NCI-H510A (cell line): ENCODE results near the gene CENPB.
A peak's percentile ranks its signal among the peaks of the same experiment; 100 is the strongest.
"Not testable (repeated sequence)": the region's sequence is repeated elsewhere in the genome, so short reads cannot be mapped to it uniquely, and the experiment has no call there.

Source experiments
- DNase-seq: peaks from one replicate; lab custom pipeline; 2025; lab: John Stamatoyannopoulos, UW

CENPB gene

GRCh38 chr20:3811467-3812258 lies 25.1 kb upstream of the CENPB start:
- DNase-seq = peak; percentile 91

- no peak for DNase-seq
Measured at GRCh38 chr20:3808544-3808943, 22.0 kb upstream of the CENPB start.

- DNase-seq = no peak
Measured at GRCh38 chr20:3804781-3805180, 18.2 kb upstream of the CENPB start.

GRCh38 chr20:3804254-3804751 lies 17.8 kb upstream of the CENPB start:
- no peak for DNase-seq

GRCh38 chr20:3803854-3804253 lies 17.3 kb upstream of the CENPB start:
- DNase-seq = no peak

GRCh38 chr20:3803289-3803688 lies 16.7 kb upstream of the CENPB start:
- DNase-seq = no peak

- no peak for DNase-seq
Measured at GRCh38 chr20:3802524-3803239, 16.1 kb upstream of the CENPB start.

- DNase-seq = no peak
Measured at GRCh38 chr20:3801846-3802245, 15.3 kb upstream of the CENPB start.

- no peak for DNase-seq
Measured at GRCh38 chr20:3801299-3801698, 14.8 kb upstream of the CENPB start.

- no peak for DNase-seq
Measured at GRCh38 chr20:3800878-3801260, 14.3 kb upstream of the CENPB start.

- no peak for DNase-seq
Measured at GRCh38 chr20:3800256-3800877, 13.8 kb upstream of the CENPB start.

- no peak for DNase-seq
Measured at GRCh38 chr20:3798908-3799248, 12.3 kb upstream of the CENPB start.

- DNase-seq = no peak
Measured at GRCh38 chr20:3798373-3798768, 11.8 kb upstream of the CENPB start.

- peak; percentile 46 for DNase-seq
Measured at GRCh38 chr20:3797592-3798372, 11.2 kb upstream of the CENPB start.

GRCh38 chr20:3797226-3797545 lies 10.6 kb upstream of the CENPB start:
- DNase-seq = no peak

- DNase-seq = no peak
Measured at GRCh38 chr20:3796477-3797225, 10.1 kb upstream of the CENPB start.

- peak; percentile 97 for DNase-seq
Measured at GRCh38 chr20:3795511-3796468, 9.2 kb upstream of the CENPB start, which contains the start of gene CDC25B. CDC25B (plus strand) TSS chr20:3796310; CDS start chr20:3796532, 222 bp downstream.

GRCh38 chr20:3794701-3795420 lies 8.3 kb upstream of the CENPB start:
- no peak for DNase-seq

- DNase-seq = not testable (repeated sequence)
Measured at GRCh38 chr20:3794168-3794567, 7.6 kb upstream of the CENPB start.

- DNase-seq = not testable (repeated sequence)
Measured at GRCh38 chr20:3789201-3789600, 2.7 kb upstream of the CENPB start.
